Activated T-helper 2 cell treated with anti-CD3 and anti-CD28 coated beads, Interferon-gamma antibody, Interleukin-2, Interleukin-4, amounts not matched to agents 10 μg/mL and 5 μg/mL and 100 μg/mL, durations not matched to agents 14 hours and 24 hours and 36 hours (primary cell): Measurements from ENCODE around the gene TTLL11. TPM values are rescaled to one million over a fixed set of nuclear protein-coding genes. Genes with fewer than 3 reads are reported as not detected.

Source experiments
- DNase-seq: peaks from one replicate; pipeline ENCODE4 v3.0.0; 2021; ENCODE audit warnings: low spot score
- H3K27ac Mint-ChIP-seq: one replicate; pipeline ENCODE4 v1.8.0; 2021; ENCODE audit warnings: mixed read lengths
- H3K27me3 Mint-ChIP-seq: one replicate; pipeline ENCODE4 v1.8.0; 2021; ENCODE audit warnings: low read depth, mixed read lengths
- H3K36me3 Mint-ChIP-seq: one replicate; pipeline ENCODE4 v1.8.0; 2021; ENCODE audit warnings: low read depth, mixed read lengths
- H3K4me1 Mint-ChIP-seq: one replicate; pipeline ENCODE4 v1.8.0; 2021; ENCODE audit warnings: low read depth, mixed read lengths
- H3K4me3 Mint-ChIP-seq: one replicate; pipeline ENCODE4 v1.8.0; 2021; ENCODE audit warnings: low read depth, mild to moderate bottlenecking, moderate library complexity, mixed read lengths
- H3K9me3 Mint-ChIP-seq: one replicate; pipeline ENCODE4 v1.8.0; 2021; ENCODE audit warnings: mixed read lengths
- intact Hi-C: fragments of 100-400 bp; cut with micrococcal nuclease; formaldehyde crosslinking; loops from one replicate; pipeline ENCODE4 v1.15.1; 2023
- total RNA-seq: library from RNA; stranded (reverse); gene quantifications from 2 replicates; pipeline ENCODE4 v1.2.3, GENCODE V29; 2022

TTLL11 gene
- total RNA-seq, 1 donor from 2014 or later, result 2.2 TPM

GRCh38 chr9:121844098-121844497, 249.0 kb downstream of the TTLL11 start:
- Mint-ChIP-seq H3K4me3 (no peak overlapping the region), H3K9me3 (peaks cover 6% of the 10 kb centered on the region), H3K36me3 (no peaks in the 10 kb centered on the region), H3K4me1 (no peaks in the 10 kb centered on the region), H3K27ac (no peak overlapping the region), H3K27me3 (peaks cover 1% of the 10 kb centered on the region)
- intact Hi-C loops, result no loop called here
- no peak for DNase-seq

- Mint-ChIP-seq H3K9me3 (peaks cover 6% of the 10 kb centered on the region), H3K27ac (no peak overlapping the region), H3K4me3 (no peak overlapping the region), H3K27me3 (peaks cover 1% of the 10 kb centered on the region), H3K36me3 (no peaks in the 10 kb centered on the region), H3K4me1 (no peaks in the 10 kb centered on the region)
- intact Hi-C loops, result no loop called here
- no peak for DNase-seq
Observed at GRCh38 chr9:121842612-121842978, 250.5 kb downstream of the TTLL11 start.

GRCh38 chr9:121841771-121842611, 251.1 kb downstream of the TTLL11 start:
- Mint-ChIP-seq H3K27ac (no peak overlapping the region), H3K36me3 (no peaks in the 10 kb centered on the region), H3K27me3 (peaks cover 1% of the 10 kb centered on the region), H3K4me3 (no peak overlapping the region), H3K9me3 (peaks cover 6% of the 10 kb centered on the region), H3K4me1 (no peaks in the 10 kb centered on the region)
- DNase-seq, result no peak
- intact Hi-C loops, result no loop called here

- Mint-ChIP-seq H3K27me3 (peaks cover 1% of the 10 kb centered on the region), H3K4me1 (no peaks in the 10 kb centered on the region), H3K36me3 (no peaks in the 10 kb centered on the region), H3K4me3 (no peak overlapping the region), H3K9me3 (peaks cover 6% of the 10 kb centered on the region), H3K27ac (no peak overlapping the region)
- intact Hi-C loops, result no loop called here
- DNase-seq, result no peak
Observed at GRCh38 chr9:121840838-121841760, 252.0 kb downstream of the TTLL11 start.

GRCh38 chr9:121839726-121840500, 253.2 kb downstream of the TTLL11 start:
- no peak overlapping the region for H3K4me3 Mint-ChIP-seq
- no peak overlapping the region for H3K27ac Mint-ChIP-seq
- DNase-seq, result no peak
- intact Hi-C loops, result no loop called here
- no peaks in the 10 kb centered on the region for H3K36me3 Mint-ChIP-seq
- H3K4me1 Mint-ChIP-seq, result no peaks in the 10 kb centered on the region
- H3K9me3 Mint-ChIP-seq, result peaks cover 6% of the 10 kb centered on the region
- H3K27me3 Mint-ChIP-seq, result peaks cover 1% of the 10 kb centered on the region

GRCh38 chr9:121838746-121839669, 254.1 kb downstream of the TTLL11 start:
- H3K4me3 Mint-ChIP-seq, result no peak overlapping the region
- peaks cover under 1% of the 10 kb centered on the region for H3K9me3 Mint-ChIP-seq
- H3K27me3 Mint-ChIP-seq, result no peaks in the 10 kb centered on the region
- no peak for DNase-seq
- H3K4me1 Mint-ChIP-seq, result no peaks in the 10 kb centered on the region
- no peaks in the 10 kb centered on the region for H3K36me3 Mint-ChIP-seq
- intact Hi-C loops, result no loop called here
- no peak overlapping the region for H3K27ac Mint-ChIP-seq

GRCh38 chr9:121837113-121837961, 255.8 kb downstream of the TTLL11 start:
- Mint-ChIP-seq H3K27ac (no peak overlapping the region), H3K4me3 (no peak overlapping the region), H3K4me1 (no peaks in the 10 kb centered on the region), H3K36me3 (no peaks in the 10 kb centered on the region), H3K27me3 (no peaks in the 10 kb centered on the region), H3K9me3 (no peaks in the 10 kb centered on the region)
- no peak for DNase-seq
- intact Hi-C loops, result no loop called here

GRCh38 chr9:121836366-121836885, 256.7 kb downstream of the TTLL11 start:
- Mint-ChIP-seq H3K27ac (no peak overlapping the region), H3K4me3 (no peak overlapping the region), H3K36me3 (no peaks in the 10 kb centered on the region), H3K9me3 (no peaks in the 10 kb centered on the region), H3K27me3 (no peaks in the 10 kb centered on the region), H3K4me1 (no peaks in the 10 kb centered on the region)
- no peak for DNase-seq
- intact Hi-C loops, result no loop called here

- intact Hi-C loops, result no loop called here
- no peaks in the 10 kb centered on the region for H3K27me3 Mint-ChIP-seq
- no peak for DNase-seq
- no peaks in the 10 kb centered on the region for H3K4me1 Mint-ChIP-seq
- no peak overlapping the region for H3K4me3 Mint-ChIP-seq
- H3K9me3 Mint-ChIP-seq, result no peaks in the 10 kb centered on the region
- H3K27ac Mint-ChIP-seq, result no peak overlapping the region
- H3K36me3 Mint-ChIP-seq, result no peaks in the 10 kb centered on the region
Observed at GRCh38 chr9:121835587-121836365, 257.3 kb downstream of the TTLL11 start.

GRCh38 chr9:121833061-121833460, 260.0 kb downstream of the TTLL11 start:
- Mint-ChIP-seq H3K4me3 (no peak overlapping the region), H3K4me1 (no peaks in the 10 kb centered on the region), H3K36me3 (no peaks in the 10 kb centered on the region), H3K27me3 (no peaks in the 10 kb centered on the region), H3K9me3 (no peaks in the 10 kb centered on the region), H3K27ac (no peak overlapping the region)
- DNase-seq, result no peak
- intact Hi-C loops, result no loop called here
